H1 (cell line): ENCODE data around the gene COL25A1.

Experiments
- BCL11A ChIP-seq, 2 experiments: IDR thresholded peaks; one replicate each; pipeline ENCODE4 v1.6.1; 2011; ENCODE audit warnings: low read depth in 2 of 2, low read length in 2 of 2, mild to moderate bottlenecking in 2 of 2
- CEBPB ChIP-seq: IDR thresholded peaks from 2 replicates; pipeline ENCODE4 v1.6.1; 2012; ENCODE audit warnings: low read depth, low read length
- EZH2 ChIP-seq: fragments of 200-600 bp; sonication (generic); IDR thresholded peaks from 2 replicates; pipeline ENCODE4 v1.7.1; 2012; ENCODE audit warnings: low read depth, mild to moderate bottlenecking, moderate library complexity, low read length, inconsistent platforms; ENCODE audit not compliant: severe bottlenecking
- JUND ChIP-seq: IDR thresholded peaks from 2 replicates; pipeline ENCODE4 v1.6.1; 2011; ENCODE audit warnings: mild to moderate bottlenecking, improper control_type of control experiment, low read length
- POLR2A ChIP-seq, 2 experiments: IDR thresholded peaks; 1 replicate in 1 of 2; 2 replicates in 1 of 2; pipeline ENCODE4 v1.6.1; 2011; ENCODE audit warnings: low read depth in 2 of 2, low read length in 2 of 2, mild to moderate bottlenecking in 2 of 2; ENCODE audit errors: control extremely low read depth in 1 of 2
- POLR2AphosphoS5 ChIP-seq: IDR thresholded peaks from 2 replicates; pipeline ENCODE4 v1.6.1; 2011; ENCODE audit warnings: low read depth, low read length
- RAD21 ChIP-seq, 2 experiments: IDR thresholded peaks in 1 of 2; conservative IDR thresholded peaks in 1 of 2; 2 replicates each; pipeline ENCODE4 v1.6.1; 2011; ENCODE audit warnings: low read depth in 2 of 2, low read length in 2 of 2, improper control_type of control experiment in 1 of 2, inconsistent platforms in 1 of 2, mild to moderate bottlenecking in 1 of 2, moderate library complexity in 1 of 2
- SIN3A ChIP-seq, 2 experiments: IDR thresholded peaks in 1 of 2; conservative IDR thresholded peaks in 1 of 2; 2 replicates each; pipeline ENCODE4 v1.6.1; 2011 to 2012; ENCODE audit warnings: low read length in 2 of 2, improper control_type of control experiment in 1 of 2, low read depth in 1 of 2, mild to moderate bottlenecking in 1 of 2
- SP1 ChIP-seq: IDR thresholded peaks from 2 replicates; pipeline ENCODE4 v1.6.1; 2011; ENCODE audit warnings: low read depth, low read length
- TAF7 ChIP-seq: optimal IDR thresholded peaks from 2 replicates; pipeline ENCODE3; 2011; ENCODE audit warnings: low read depth, mild to moderate bottlenecking, inconsistent platforms, low read length, moderate library complexity, borderline replicate concordance
- ZNF274 ChIP-seq: IDR thresholded peaks from 2 replicates; pipeline ENCODE4 v1.7.0; 2012; ENCODE audit warnings: low read length, borderline replicate concordance; ENCODE audit errors: extremely low read depth
- TF ChIP-seq, protein P1 (sequence below), 3 experiments: IDR thresholded peaks; 1 replicate in 2 of 3; 2 replicates in 1 of 3; pipeline versions ENCODE4 v1.5.1 to v1.6.1; 2011; ENCODE audit warnings: low read length in 3 of 3, mild to moderate bottlenecking in 3 of 3, inconsistent platforms in 2 of 3, low read depth in 1 of 3, moderate library complexity in 1 of 3; ENCODE audit not compliant: insufficient read depth in 1 of 3; ENCODE audit errors: control extremely low read depth in 1 of 3
- TF ChIP-seq, protein P2 (sequence below): IDR thresholded peaks from 2 replicates; pipeline ENCODE4 v1.6.1; 2011; ENCODE audit warnings: low read depth, mild to moderate bottlenecking, low read length; ENCODE audit not compliant: insufficient read depth

DNA sequence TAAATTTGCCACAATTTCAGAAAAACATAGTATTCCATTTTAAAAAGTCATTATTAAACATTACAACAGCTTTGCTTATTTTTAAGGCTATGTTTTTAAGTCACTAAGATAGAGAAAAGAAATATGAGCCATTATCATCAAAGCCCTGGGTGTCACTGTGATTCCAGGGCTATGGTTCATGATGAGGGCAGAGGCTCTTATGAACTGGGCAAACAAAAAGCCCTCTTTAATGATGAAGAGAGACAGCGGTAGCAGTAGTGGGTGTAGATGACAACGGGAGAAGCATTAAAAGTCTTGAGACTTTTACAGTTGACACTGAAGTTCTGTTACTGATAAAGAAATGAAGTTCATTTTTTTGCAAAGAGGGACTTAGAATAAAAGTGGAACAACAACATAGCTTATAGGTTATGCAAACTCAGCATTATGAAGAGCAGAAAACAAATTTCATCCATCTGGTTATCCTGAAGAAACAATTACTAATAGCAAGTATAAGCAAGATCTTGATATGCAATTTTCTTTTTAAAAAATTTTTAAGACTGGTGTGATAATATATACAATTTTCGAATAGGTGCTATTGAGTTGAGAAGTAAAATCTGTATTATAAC lies 336.9 kb downstream of the COL25A1 start:
- TF ChIP-seq RAD21 (IDR thresholded peaks at IDR 0.05 in 1 of 2, conservative IDR thresholded peaks at IDR 0.05 in 1 of 2; ENCODE audit: low read depth in 2 of 2, low read length in 2 of 2) (no peak), EZH2 (no peak), SP1 (no peak), CEBPB (no peak), POLR2A (IDR thresholded peaks at IDR 0.05; ENCODE audit: control extremely low read depth in 1 of 2, low read depth in 2 of 2, low read length in 2 of 2) (no peak), POLR2AphosphoS5 (no peak), ZNF274 (no peak), JUND (no peak), BCL11A (IDR thresholded peaks at IDR 0.05; ENCODE audit: low read depth in 2 of 2, low read length in 2 of 2) (no peak), TAF7 (no peak), SIN3A (conservative IDR thresholded peaks at IDR 0.05 in 1 of 2, IDR thresholded peaks at IDR 0.05 in 1 of 2; ENCODE audit: low read depth in 1 of 2, low read length in 2 of 2) (no peak)
- TF ChIP-seq, protein P1, sequence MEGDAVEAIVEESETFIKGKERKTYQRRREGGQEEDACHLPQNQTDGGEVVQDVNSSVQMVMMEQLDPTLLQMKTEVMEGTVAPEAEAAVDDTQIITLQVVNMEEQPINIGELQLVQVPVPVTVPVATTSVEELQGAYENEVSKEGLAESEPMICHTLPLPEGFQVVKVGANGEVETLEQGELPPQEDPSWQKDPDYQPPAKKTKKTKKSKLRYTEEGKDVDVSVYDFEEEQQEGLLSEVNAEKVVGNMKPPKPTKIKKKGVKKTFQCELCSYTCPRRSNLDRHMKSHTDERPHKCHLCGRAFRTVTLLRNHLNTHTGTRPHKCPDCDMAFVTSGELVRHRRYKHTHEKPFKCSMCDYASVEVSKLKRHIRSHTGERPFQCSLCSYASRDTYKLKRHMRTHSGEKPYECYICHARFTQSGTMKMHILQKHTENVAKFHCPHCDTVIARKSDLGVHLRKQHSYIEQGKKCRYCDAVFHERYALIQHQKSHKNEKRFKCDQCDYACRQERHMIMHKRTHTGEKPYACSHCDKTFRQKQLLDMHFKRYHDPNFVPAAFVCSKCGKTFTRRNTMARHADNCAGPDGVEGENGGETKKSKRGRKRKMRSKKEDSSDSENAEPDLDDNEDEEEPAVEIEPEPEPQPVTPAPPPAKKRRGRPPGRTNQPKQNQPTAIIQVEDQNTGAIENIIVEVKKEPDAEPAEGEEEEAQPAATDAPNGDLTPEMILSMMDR (IDR thresholded peaks at IDR 0.05; ENCODE audit: control extremely low read depth in 1 of 3, insufficient read depth in 1 of 3, low read depth in 1 of 3, low read length in 3 of 3) = no peak
- TF ChIP-seq, protein P2, sequence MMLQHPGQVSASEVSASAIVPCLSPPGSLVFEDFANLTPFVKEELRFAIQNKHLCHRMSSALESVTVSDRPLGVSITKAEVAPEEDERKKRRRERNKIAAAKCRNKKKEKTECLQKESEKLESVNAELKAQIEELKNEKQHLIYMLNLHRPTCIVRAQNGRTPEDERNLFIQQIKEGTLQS = no peak
